SK-N-SH (cell line): ENCODE results near the gene AANAT. TPM values are rescaled to one million over a fixed set of nuclear protein-coding genes. Genes with fewer than 3 reads are reported as not detected.
A peak's percentile ranks its signal among the peaks of the same experiment; 100 is the strongest.

Experiments used
- CTCF ChIA-PET: fragments of 300-600, 350-600 bp; formaldehyde crosslinking; extraction: SDS; loops from one replicate; lab custom pipeline; 2021; lab: Yijun Ruan, JAX
- POLR2A ChIA-PET: fragments of 350-600 bp; sonication (Branson Sonifier 250); formaldehyde crosslinking; extraction: SDS; loops from one replicate; lab custom pipeline; 2020; ENCODE audit warnings: antibody characterized with exemption, inconsistent platforms; lab: Yijun Ruan, JAX
- DNase-seq: peaks from one replicate; pipeline ENCODE4 v3.0.0; 2012
- H2AFZ ChIP-seq: fragments of 200-600 bp; sonication (generic); 2 replicates; pipeline ENCODE4 v1.8.1; 2016; ENCODE audit warnings: antibody characterized with exemption, mild to moderate bottlenecking, low read depth
- H3F3A ChIP-seq: fragments of 200-600 bp; sonication (generic); replicated peaks from 2 replicates; pipeline ENCODE3; 2016; ENCODE audit warnings: antibody characterized with exemption, mild to moderate bottlenecking; ENCODE audit not compliant: insufficient read depth
- H3K27ac ChIP-seq, 2 experiments: fragments of 200-500 bp in 1 of 2; fragments of 200-600 bp in 1 of 2; sonication (Bioruptor generic) in 1 of 2; sonication (generic), shearing (Covaris generic) in 1 of 2; 2 replicates each; pipeline versions ENCODE4 v1.5.1 to v1.6.1; 2014 to 2016; ENCODE audit warnings: low read depth in 2 of 2, inconsistent platforms in 1 of 2, low read length in 1 of 2, mild to moderate bottlenecking in 1 of 2, mixed read lengths in 1 of 2
- H3K27me3 ChIP-seq: fragments of 200-600 bp; sonication (generic), shearing (Covaris generic); 2 replicates; pipeline ENCODE4 v1.6.1; 2016; ENCODE audit warnings: mixed run types; ENCODE audit not compliant: insufficient read depth
- H3K36me3 ChIP-seq, 2 experiments: fragments of 200-500 bp in 1 of 2; fragments of 200-600 bp in 1 of 2; sonication (Bioruptor generic) in 1 of 2; sonication (generic) in 1 of 2; replicated peaks in 1 of 2; 2 replicates each; pipeline versions ENCODE3 to v1.5.1; 2014 to 2016; ENCODE audit warnings: low read length in 1 of 2, mild to moderate bottlenecking in 1 of 2; ENCODE audit not compliant: insufficient read depth in 2 of 2, control insufficient read depth in 1 of 2
- H3K4me1 ChIP-seq, 2 experiments: fragments of 200-500 bp in 1 of 2; fragments of 200-600 bp in 1 of 2; sonication (Bioruptor generic) in 1 of 2; sonication (generic), shearing (Covaris generic) in 1 of 2; 2 replicates each; pipeline versions ENCODE4 v1.5.1 to v1.6.1; 2014 to 2016; ENCODE audit warnings: low read depth in 1 of 2, low read length in 1 of 2, mixed run types in 1 of 2; ENCODE audit not compliant: insufficient read depth in 2 of 2, control insufficient read depth in 1 of 2
- H3K4me2 ChIP-seq: fragments of 200-600 bp; sonication (generic), shearing (Covaris generic); 2 replicates; pipeline ENCODE4 v1.6.1; 2017; ENCODE audit warnings: mixed run types
- H3K4me3 ChIP-seq, 2 experiments: fragments of 200-500 bp in 1 of 2; fragments of 200-600 bp in 1 of 2; sonication (Bioruptor generic) in 1 of 2; sonication (generic), shearing (Covaris generic) in 1 of 2; 2 replicates each; pipeline versions ENCODE4 v1.5.1 to v1.8.1; 2014 to 2016; ENCODE audit warnings: low read depth in 2 of 2, inconsistent platforms in 1 of 2, low read length in 1 of 2, mild to moderate bottlenecking in 1 of 2, mixed read lengths in 1 of 2, moderate library complexity in 1 of 2
- H3K79me2 ChIP-seq: fragments of 200-600 bp; sonication (generic); 2 replicates; pipeline ENCODE4 v1.8.1; 2017; ENCODE audit warnings: mild to moderate bottlenecking; ENCODE audit not compliant: insufficient read depth
- H3K9ac ChIP-seq: fragments of 200-600 bp; sonication (generic); 2 replicates; pipeline ENCODE4 v1.6.1; 2017; ENCODE audit warnings: mixed run types
- H3K9me2 ChIP-seq: fragments of 200-600 bp; sonication (generic); 2 replicates; pipeline ENCODE4 v1.6.1; 2017; ENCODE audit warnings: mixed run types
- H3K9me3 ChIP-seq: fragments of 200-600 bp; sonication (generic); 2 replicates; pipeline ENCODE4 v1.6.1; 2017; ENCODE audit warnings: mixed run types, mild to moderate bottlenecking, moderate library complexity
- H4K20me1 ChIP-seq: fragments of 200-600 bp; sonication (generic); 2 replicates; pipeline ENCODE4 v1.6.1; 2017; ENCODE audit warnings: mild to moderate bottlenecking, mixed run types; ENCODE audit not compliant: insufficient read depth
- ELF1 ChIP-seq: IDR thresholded peaks from 2 replicates; pipeline ENCODE4 v1.4.0; 2012
- EP300 ChIP-seq, 2 experiments: IDR thresholded peaks; 2 replicates each; pipeline versions ENCODE4 v1.4.0 to v1.6.1; 2012; ENCODE audit warnings: borderline replicate concordance in 1 of 2, low read depth in 1 of 2, low read length in 1 of 2
- GABPA ChIP-seq: IDR thresholded peaks from 2 replicates; pipeline ENCODE4 v1.4.0; 2012; ENCODE audit warnings: low read depth, mild to moderate bottlenecking
- IRF3 ChIP-seq: fragments of 150-350 bp; IDR thresholded peaks from 2 replicates; pipeline ENCODE4 v1.6.1; 2016; ENCODE audit warnings: mild to moderate bottlenecking, low read depth, low read length
- JUND ChIP-seq: IDR thresholded peaks from 2 replicates; pipeline ENCODE4 v1.4.0; 2012
- MAX ChIP-seq: IDR thresholded peaks from 2 replicates; pipeline ENCODE4 v1.4.0; 2012; ENCODE audit warnings: low read depth
- RAD21 ChIP-seq: IDR thresholded peaks from 2 replicates; pipeline ENCODE4 v1.6.1; 2012; ENCODE audit warnings: mild to moderate bottlenecking, low read length
- REST ChIP-seq: IDR thresholded peaks from 2 replicates; pipeline ENCODE4 v1.6.1; 2012; ENCODE audit warnings: mild to moderate bottlenecking, low read depth, low read length, moderate library complexity
- RFX5 ChIP-seq: IDR thresholded peaks from 2 replicates; pipeline ENCODE4 v1.6.1; 2012; ENCODE audit warnings: mild to moderate bottlenecking, improper control_type of control experiment, low read length
- SMC3 ChIP-seq: IDR thresholded peaks from 2 replicates; pipeline ENCODE4 v1.6.1; 2012; ENCODE audit warnings: low read depth, low read length, improper control_type of control experiment
- TAF1 ChIP-seq: IDR thresholded peaks from 2 replicates; pipeline ENCODE4 v1.6.1; 2012; ENCODE audit warnings: low read depth, mild to moderate bottlenecking, low read length, moderate library complexity, borderline replicate concordance
- TCF12 ChIP-seq: IDR thresholded peaks from 2 replicates; pipeline ENCODE4 v1.4.0; 2012
- WGBS: methylation state at CpG from one replicate; pipeline ENCODE4 v1.1.6; 2017; ENCODE audit warnings: low lambda C conversion rate; 5-methylcytosine and 5-hydroxymethylcytosine counted together
- polyA plus RNA-seq, 3 experiments: library from polyadenylated mRNA; depleted of rRNA; stranded (reverse); fragments of >200 nt; gene quantifications; 2 replicates each; pipeline ENCODE4 v1.2.3, GENCODE V29; 2012
- TF ChIP-seq, protein P1 (sequence below): IDR thresholded peaks from 2 replicates; pipeline ENCODE4 v1.4.0; 2012; ENCODE audit warnings: low read depth, borderline replicate concordance
- TF ChIP-seq, protein P2 (sequence below): fragments of 150-350 bp; IDR thresholded peaks from 2 replicates; pipeline ENCODE4 v1.6.1; 2017; ENCODE audit warnings: antibody characterized with exemption, low read length, low read depth, borderline replicate concordance

AANAT gene
- polyA plus RNA-seq, 1 of the 3 experiments (the other 2 are of a cell fraction) = 0.26 TPM

GRCh38 chr17:76501827-76502307, 34.5 kb downstream of the AANAT start:
- Histone ChIP-seq H3K4me1 (peaks cover 21 to 50% of the 10 kb centered on the region in 2 experiments; a peak in 3 of 4 replicates), H3K27me3 (peaks cover 4% of the 10 kb centered on the region), H3K9me2 (no peaks in the 10 kb centered on the region), H3K4me2 (peak overlapping the region; percentile 92), H3K4me3 (peak overlapping the region; percentile 65 to 78), H3K9ac (peak overlapping the region; percentile 68; the same call in 1 of the 2 replicates), H3F3A (peaks cover 16% of the 10 kb centered on the region), H3K9me3 (no peaks in the 10 kb centered on the region), H2AFZ (peak overlapping the region; percentile 94), H3K27ac (peak overlapping the region in 1 of 2 experiments; percentile 30; a peak in 1 of 4 replicates), H3K79me2 (peaks cover 17% of the 10 kb centered on the region; the same call in 1 of the 2 replicates), H3K36me3 (no peaks in the 10 kb centered on the region), H4K20me1 (no peaks in the 10 kb centered on the region)
- CTCF ChIA-PET = interaction anchor here (1.3 to 56.8 kb wide), 10 partner anchors 12 to 202 kb away, joined by 3 to 1687 read pairs (median 28); partner anchors contain the start of genes AANAT, RHBDF2, SPHK1 and UBE2O
- no peak for TF ChIP-seq REST
- TF ChIP-seq, protein P1, sequence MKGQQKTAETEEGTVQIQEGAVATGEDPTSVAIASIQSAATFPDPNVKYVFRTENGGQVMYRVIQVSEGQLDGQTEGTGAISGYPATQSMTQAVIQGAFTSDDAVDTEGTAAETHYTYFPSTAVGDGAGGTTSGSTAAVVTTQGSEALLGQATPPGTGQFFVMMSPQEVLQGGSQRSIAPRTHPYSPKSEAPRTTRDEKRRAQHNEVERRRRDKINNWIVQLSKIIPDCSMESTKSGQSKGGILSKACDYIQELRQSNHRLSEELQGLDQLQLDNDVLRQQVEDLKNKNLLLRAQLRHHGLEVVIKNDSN = no peak
- TF ChIP-seq JUND = no peak
- no peak for TF ChIP-seq IRF3
- no peak for TF ChIP-seq ELF1
- DNase-seq = no peak
- 83% methylated on average over 11 of the region's 11 CpGs for WGBS
- POLR2A ChIA-PET = interaction anchor here (0.9 kb wide), 1 partner anchor 45 kb away, joined by 3 read pairs; no protein-coding TSS in a partner anchor

- no peak overlapping the region for H2AFZ ChIP-seq
- no peak for TF ChIP-seq IRF3
- TF ChIP-seq TAF1 = no peak
- no peak for TF ChIP-seq GABPA
- no peak for TF ChIP-seq EP300 (IDR thresholded peaks at IDR 0.05; ENCODE audit: borderline replicate concordance in 1 of 2, low read depth in 1 of 2, low read length in 1 of 2)
- TF ChIP-seq TCF12 = no peak
- no peak for TF ChIP-seq RFX5
- no peak for TF ChIP-seq SMC3
- TF ChIP-seq, protein P2, sequence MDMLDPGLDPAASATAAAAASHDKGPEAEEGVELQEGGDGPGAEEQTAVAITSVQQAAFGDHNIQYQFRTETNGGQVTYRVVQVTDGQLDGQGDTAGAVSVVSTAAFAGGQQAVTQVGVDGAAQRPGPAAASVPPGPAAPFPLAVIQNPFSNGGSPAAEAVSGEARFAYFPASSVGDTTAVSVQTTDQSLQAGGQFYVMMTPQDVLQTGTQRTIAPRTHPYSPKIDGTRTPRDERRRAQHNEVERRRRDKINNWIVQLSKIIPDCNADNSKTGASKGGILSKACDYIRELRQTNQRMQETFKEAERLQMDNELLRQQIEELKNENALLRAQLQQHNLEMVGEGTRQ = no peak
- TF ChIP-seq MAX = no peak
- TF ChIP-seq RAD21 = no peak
Observed at GRCh38 chr17:76502341-76503211, 35.2 kb downstream of the AANAT start.

More at GRCh38 chr17:76502341-76503211, 35.2 kb downstream of the AANAT start:
- ChIA-PET CTCF (interaction anchor here (1.2 to 56.8 kb wide), 11 partner anchors 13 to 203 kb away, joined by 3 to 1687 read pairs (median 23); partner anchors contain the start of genes AANAT, RHBDF2, SPHK1 and ST6GALNAC2), POLR2A (interaction anchor here (0.9 to 1.2 kb wide), 4 partner anchors 12 to 45 kb away, joined by 3 to 4 read pairs (median 3); no protein-coding TSS in a partner anchor)
- H3K27ac ChIP-seq = no peak overlapping the region
- H3K9me3 ChIP-seq = no peaks in the 10 kb centered on the region
- H3K4me1 ChIP-seq = peaks cover 19 to 44% of the 10 kb centered on the region in 2 experiments; a peak in 3 of 4 replicates
- no peaks in the 10 kb centered on the region for H3K36me3 ChIP-seq
- no peaks in the 10 kb centered on the region for H4K20me1 ChIP-seq
- 64% methylated on average over 8 of the region's 8 CpGs for WGBS
- H3F3A ChIP-seq = peaks cover 16% of the 10 kb centered on the region
- no peak for DNase-seq
- H3K9ac ChIP-seq = no peak overlapping the region
- no peaks in the 10 kb centered on the region for H3K9me2 ChIP-seq
- H3K4me3 ChIP-seq = no peak overlapping the region
- no peak overlapping the region for H3K4me2 ChIP-seq
- H3K27me3 ChIP-seq = peaks cover 9% of the 10 kb centered on the region
- H3K79me2 ChIP-seq = peaks cover 10% of the 10 kb centered on the region; the same call in 1 of the 2 replicates
